HepG2 (cell line): ENCODE data around the gene PLD6. TPM values are rescaled to one million over a fixed set of nuclear protein-coding genes. Genes with fewer than 3 reads are reported as not detected.

ENCODE experiments used
- ATAC-seq: fragments of 200-7000 bp; cut with Tn5 transposase; 3 replicates; pipeline ENCODE4 v1.9.1; 2020; ENCODE audit warnings: mild to moderate bottlenecking, moderate library complexity
- BruUV-seq: library from RNA; stranded (reverse); fragments of 400-500 nt; replicated peaks from 2 replicates; lab custom pipeline; 2021; lab: Mats Ljungman, UMichigan
- CTCF ChIA-PET: fragments of 300-600 bp; formaldehyde crosslinking; extraction: SDS; loops from one replicate; lab custom pipeline; 2021; ENCODE audit warnings: low total read pairs, inconsistent platforms, low intra/inter-chr PET ratio; lab: Yijun Ruan, JAX
- POLR2A ChIA-PET: fragments of 350-600 bp; sonication (Branson Sonifier 250); formaldehyde crosslinking; loops from one replicate; lab custom pipeline; 2020; ENCODE audit warnings: antibody characterized with exemption, inconsistent platforms; lab: Yijun Ruan, JAX
- DNase-seq: peaks from one replicate; pipeline ENCODE4 v3.0.0-alpha.2; 2015; ENCODE audit warnings: low spot score
- FAIRE-seq: peaks from 3 replicates; lab custom pipeline; 2011; peaks lifted over from hg19 to GRCh38; lab: Jason Lieb, UNC
- H2AFZ ChIP-seq: one replicate; pipeline ENCODE4 v1.6.1; 2011; ENCODE audit warnings: low read length, inconsistent platforms
- H3K27ac ChIP-seq: fragments of 300-600 bp; 3 replicates; pipeline ENCODE4 v1.8.0; 2011; ENCODE audit warnings: mixed run types, mild to moderate bottlenecking, mixed read lengths, low read length, inconsistent platforms; ENCODE audit not compliant: insufficient read depth; ENCODE audit errors: extremely low read length
- H3K27me3 ChIP-seq, 2 experiments: fragments of 200-600 bp in 1 of 2; 2 replicates in 1 of 2; 3 replicates in 1 of 2; pipeline versions ENCODE4 v1.6.0 to v1.8.0; 2011; ENCODE audit warnings: low read length in 2 of 2, mild to moderate bottlenecking in 2 of 2, moderate library complexity in 2 of 2, inconsistent platforms in 1 of 2; ENCODE audit not compliant: insufficient read depth in 2 of 2, control insufficient read depth in 1 of 2
- H3K36me3 ChIP-seq, 2 experiments: fragments of 200-600 bp in 1 of 2; replicated peaks in 1 of 2; 2 replicates in 1 of 2; 3 replicates in 1 of 2; pipeline versions ENCODE4 v1.5.1 to v1.8.0; 2011; ENCODE audit warnings: low read length in 2 of 2, inconsistent platforms in 1 of 2; ENCODE audit not compliant: insufficient read depth in 2 of 2, control insufficient read depth in 1 of 2
- H3K4me1 ChIP-seq: 2 replicates; pipeline ENCODE4 v1.5.1; 2012; ENCODE audit warnings: low read length, inconsistent platforms; ENCODE audit not compliant: insufficient read depth
- H3K4me2 ChIP-seq: 2 replicates; pipeline ENCODE4 v1.6.0; 2011; ENCODE audit warnings: low read depth, low read length, inconsistent platforms
- H3K4me3 ChIP-seq, 3 experiments: fragments of 200-600 bp in 1 of 3; sonication (generic), shearing (Covaris generic) in 1 of 3; replicated peaks in 1 of 3; 2 replicates each; pipeline ENCODE4 v1.5.1; 2011 to 2016; ENCODE audit warnings: low read length in 3 of 3, inconsistent platforms in 2 of 3, low read depth in 2 of 3, mild to moderate bottlenecking in 2 of 3, control low read depth in 1 of 3, mixed read lengths in 1 of 3; ENCODE audit not compliant: insufficient read depth in 1 of 3
- H3K79me2 ChIP-seq: one replicate; pipeline ENCODE4 v1.6.1; 2011; ENCODE audit warnings: low read length, inconsistent platforms; ENCODE audit not compliant: insufficient read depth
- H3K9ac ChIP-seq: 2 replicates; pipeline ENCODE4 v1.6.0; 2011; ENCODE audit warnings: mild to moderate bottlenecking, low read depth, low read length, inconsistent platforms; ENCODE audit not compliant: insufficient read depth
- H3K9me3 ChIP-seq: 2 replicates; pipeline ENCODE4 v1.5.1; 2012; ENCODE audit warnings: mild to moderate bottlenecking, low read length
- H4K20me1 ChIP-seq: 2 replicates; pipeline ENCODE4 v1.6.0; 2011; ENCODE audit warnings: inconsistent platforms, mild to moderate bottlenecking, low read length, moderate library complexity; ENCODE audit not compliant: insufficient read depth
- AGO2 ChIP-seq: fragments of 200-400 bp; formaldehyde crosslinking; optimal IDR thresholded peaks from 2 replicates; pipeline ENCODE3; 2017; ENCODE audit warnings: mild to moderate bottlenecking, low read depth, low read length, moderate library complexity
- AKNA ChIP-seq: sonication (generic); formaldehyde crosslinking; IDR thresholded peaks from 2 replicates; pipeline ENCODE4 v1.4.0; 2020; ENCODE audit warnings: missing genetic modification reagents, borderline replicate concordance
- CSRNP1 ChIP-seq: sonication (generic); formaldehyde crosslinking; IDR thresholded peaks from 2 replicates; pipeline ENCODE4 v1.8.1; 2023; ENCODE audit warnings: mild to moderate bottlenecking, missing genetic modification reagents
- KDM5A ChIP-seq: fragments of 200-600 bp; sonication (generic); IDR thresholded peaks from 2 replicates; pipeline ENCODE4 v1.7.0; 2018; ENCODE audit warnings: antibody characterized with exemption, mild to moderate bottlenecking, low read length, borderline replicate concordance
- MNT ChIP-seq: fragments of 450-650 bp; IDR thresholded peaks from 2 replicates; pipeline ENCODE4 v1.6.1; 2016
- REPIN1 ChIP-seq: sonication (generic); formaldehyde crosslinking; IDR thresholded peaks from 2 replicates; pipeline ENCODE4 v1.8.0; 2022; ENCODE audit warnings: missing genetic modification reagents, low read depth, mild to moderate bottlenecking, borderline replicate concordance
- TCF12 ChIP-seq, 2 experiments: fragments of 450-650 bp in 1 of 2; sonication (generic) in 1 of 2; formaldehyde crosslinking in 1 of 2; IDR thresholded peaks; 2 replicates each; pipeline versions ENCODE4 v1.6.1 to v1.8.0; 2017 to 2022; ENCODE audit warnings: antibody characterized with exemption in 1 of 2, mild to moderate bottlenecking in 1 of 2, missing genetic modification reagents in 1 of 2, moderate library complexity in 1 of 2
- ZNF235 ChIP-seq: sonication (generic); formaldehyde crosslinking; IDR thresholded peaks from 2 replicates; pipeline ENCODE4 v1.8.1; 2023; ENCODE audit warnings: mild to moderate bottlenecking, missing genetic modification reagents, borderline replicate concordance
- ZNF567 ChIP-seq: sonication (generic); formaldehyde crosslinking; IDR thresholded peaks from 2 replicates; pipeline ENCODE4 v1.8.1; 2023; ENCODE audit warnings: mild to moderate bottlenecking, missing genetic modification reagents, borderline replicate concordance
- WGBS: methylation state at CpG from one replicate; pipeline ENCODE4 v1.1.6; 2017; ENCODE audit warnings: low lambda C conversion rate; 5-methylcytosine and 5-hydroxymethylcytosine counted together
- in situ Hi-C: cut with HindIII; loops from 2 replicates; pipeline ENCODE4 v1.10.0; 2017; ENCODE audit warnings: low pct_unique_long_range_greater_than_20kb; ENCODE audit not compliant: extremely low pct_ligation_motif_present
- intact Hi-C: fragments of 100-400 bp; cut with micrococcal nuclease; formaldehyde crosslinking; loops from one replicate; pipeline ENCODE4 v1.10.0; 2022; ENCODE audit not compliant: unreplicated experiment
- polyA plus RNA-seq, 8 experiments: library from polyadenylated mRNA; depleted of rRNA in 3 of 8; stranded (reverse) in 7 of 8; unstranded in 1 of 8; fragments of >200 nt; fragmentation: Illumina TruSeq in 4 of 8; extraction: Trizol in 4 of 8; gene quantifications; 2 replicates each; pipeline versions ENCODE4 v1.2.1 to v1.2.3, GENCODE V29; 2011 to 2016; ENCODE audit warnings: low read depth in 4 of 8, missing spikeins in 1 of 8, mixed read lengths in 1 of 8; ENCODE audit not compliant: insufficient read depth in 1 of 8
- total RNA-seq, 5 experiments: library from RNA; depleted of rRNA; stranded (reverse); fragments of >200 nt; fragmentation: Illumina TruSeq; extraction: Trizol; gene quantifications; 2 replicates each; pipeline ENCODE4 v1.2.3, GENCODE V29; 2016; ENCODE audit warnings: low read depth in 1 of 5

Gene PLD6
- total and polyA plus RNA-seq, 2 of the 13 experiments (the other 11 are each of a cell fraction or from before 2014, with no cell fraction given), result 5.2 to 11.4 TPM

GRCh38 chr17:17180141-17180603 is 26.0 kb downstream of the PLD6 start:
- ChIA-PET CTCF (no interaction called here), POLR2A (no interaction called here)
- H3K4me2 ChIP-seq, result no peak overlapping the region
- no peaks in the 10 kb centered on the region for H4K20me1 ChIP-seq
- no peaks in the 10 kb centered on the region for H3K27me3 ChIP-seq
- in situ Hi-C loops (no loop called here), intact Hi-C loops (no loop called here)
- FAIRE-seq (no peak), DNase-seq (no peak), ATAC-seq (no peak)
- no TSS peak for BruUV-seq
- H3K9ac ChIP-seq, result no peak overlapping the region
- TF ChIP-seq AGO2 (peak; percentile 41), ZNF567 (CRISPR knock-in tag) (no peak)
- peaks cover 23 to 65% of the 10 kb centered on the region in 2 experiments; a peak in 4 of 5 replicates for H3K36me3 ChIP-seq
- H3K4me3 ChIP-seq, result no peak overlapping the region
- H3K9me3 ChIP-seq, result no peaks in the 10 kb centered on the region
- WGBS, result 100% methylated on average over 1 of the region's 9 CpGs
- H3K79me2 ChIP-seq, result no peaks in the 10 kb centered on the region
- no peak overlapping the region for H2AFZ ChIP-seq
- no peak overlapping the region for H3K27ac ChIP-seq
- H3K4me1 ChIP-seq, result no peaks in the 10 kb centered on the region

- no peak overlapping the region for H3K4me3 ChIP-seq
- H3K9ac ChIP-seq, result no peak overlapping the region
- no peaks in the 10 kb centered on the region for H4K20me1 ChIP-seq
- no peak overlapping the region for H2AFZ ChIP-seq
- H3K4me2 ChIP-seq, result no peak overlapping the region
- H3K27ac ChIP-seq, result no peak overlapping the region
- H3K27me3 ChIP-seq, result no peaks in the 10 kb centered on the region
- in situ Hi-C loops (no loop called here), intact Hi-C loops (no loop called here)
- CTCF ChIA-PET, result no interaction called here
- H3K9me3 ChIP-seq, result no peaks in the 10 kb centered on the region
- 100% methylated on average over 2 of the region's 2 CpGs for WGBS
- no TSS peak for BruUV-seq
- H3K79me2 ChIP-seq, result no peaks in the 10 kb centered on the region
- ATAC-seq (no peak), DNase-seq (no peak), FAIRE-seq (no peak)
- POLR2A ChIA-PET, result no interaction called here
- H3K36me3 ChIP-seq, result peaks cover 25 to 67% of the 10 kb centered on the region in 2 experiments; a peak in 4 of 5 replicates
- no peaks in the 10 kb centered on the region for H3K4me1 ChIP-seq
- no peak for TF ChIP-seq MNT
- no peak for TF ChIP-seq ZNF235 (CRISPR knock-in tag)
- TF ChIP-seq AKNA (CRISPR knock-in tag), result no peak
- no peak for TF ChIP-seq REPIN1
- no peak for TF ChIP-seq KDM5A
- TF ChIP-seq TCF12 (IDR thresholded peaks at IDR 0.05), result no peak
- TF ChIP-seq TCF12 (CRISPR knock-in tag; IDR thresholded peaks at IDR 0.05), result no peak
- TF ChIP-seq CSRNP1 (CRISPR knock-in tag), result no peak
These were observed 26.7 kb downstream of the PLD6 start for GRCh38 chr17:17179371-17179827.
